ENCODE data around the gene LIG3. TPM values are rescaled to one million over a fixed set of nuclear protein-coding genes. Genes with fewer than 3 reads are reported as not detected.
"Not testable (repeated sequence)": the region's sequence is repeated elsewhere in the genome, so short reads cannot be mapped to it uniquely, and the experiment has no call there.

Gene LIG3
- total RNA-seq, 4 donors from 2014 or later: 17.7 to 23.2 (median 20.0) TPM

- DNase-seq (ENCODE audit: low spot score): no peak
- ATAC-seq (ENCODE audit: low FRiP score): no peak
- TF ChIP-seq, protein P1, sequence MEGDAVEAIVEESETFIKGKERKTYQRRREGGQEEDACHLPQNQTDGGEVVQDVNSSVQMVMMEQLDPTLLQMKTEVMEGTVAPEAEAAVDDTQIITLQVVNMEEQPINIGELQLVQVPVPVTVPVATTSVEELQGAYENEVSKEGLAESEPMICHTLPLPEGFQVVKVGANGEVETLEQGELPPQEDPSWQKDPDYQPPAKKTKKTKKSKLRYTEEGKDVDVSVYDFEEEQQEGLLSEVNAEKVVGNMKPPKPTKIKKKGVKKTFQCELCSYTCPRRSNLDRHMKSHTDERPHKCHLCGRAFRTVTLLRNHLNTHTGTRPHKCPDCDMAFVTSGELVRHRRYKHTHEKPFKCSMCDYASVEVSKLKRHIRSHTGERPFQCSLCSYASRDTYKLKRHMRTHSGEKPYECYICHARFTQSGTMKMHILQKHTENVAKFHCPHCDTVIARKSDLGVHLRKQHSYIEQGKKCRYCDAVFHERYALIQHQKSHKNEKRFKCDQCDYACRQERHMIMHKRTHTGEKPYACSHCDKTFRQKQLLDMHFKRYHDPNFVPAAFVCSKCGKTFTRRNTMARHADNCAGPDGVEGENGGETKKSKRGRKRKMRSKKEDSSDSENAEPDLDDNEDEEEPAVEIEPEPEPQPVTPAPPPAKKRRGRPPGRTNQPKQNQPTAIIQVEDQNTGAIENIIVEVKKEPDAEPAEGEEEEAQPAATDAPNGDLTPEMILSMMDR (IDR thresholded peaks at IDR 0.05): no peak
Observed at GRCh38 chr17:35023538-35023937, 43.2 kb downstream of the LIG3 start.

GRCh38 chr17:35025541-35025940 lies 45.2 kb downstream of the LIG3 start:
- ATAC-seq (ENCODE audit: low FRiP score) (no peak), DNase-seq (ENCODE audit: low spot score) (no peak)
- TF ChIP-seq, protein P1 (IDR thresholded peaks at IDR 0.05): no peak

DNA sequence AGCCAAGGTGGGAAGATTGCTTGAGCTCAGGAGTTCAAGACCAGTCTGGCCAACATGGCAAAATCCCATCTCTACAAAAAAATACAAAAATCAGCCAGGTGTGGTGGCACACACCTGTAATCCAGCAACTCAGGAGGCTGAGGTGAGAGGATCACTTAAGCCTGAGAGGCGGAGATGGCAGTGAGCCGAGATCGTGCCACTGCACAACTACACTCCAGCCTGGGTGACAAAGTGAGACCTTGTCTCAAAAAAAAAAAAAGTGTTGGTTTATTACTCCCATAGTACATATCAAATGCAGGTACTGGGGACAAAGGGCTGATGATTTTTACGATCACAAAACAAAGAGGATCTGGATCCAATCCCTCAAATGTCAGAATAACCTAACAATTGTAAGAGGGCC lies 47.8 kb downstream of the LIG3 start:
- ATAC-seq (ENCODE audit: low FRiP score); DNase-seq (ENCODE audit: low spot score): not testable (repeated sequence)

DNA sequence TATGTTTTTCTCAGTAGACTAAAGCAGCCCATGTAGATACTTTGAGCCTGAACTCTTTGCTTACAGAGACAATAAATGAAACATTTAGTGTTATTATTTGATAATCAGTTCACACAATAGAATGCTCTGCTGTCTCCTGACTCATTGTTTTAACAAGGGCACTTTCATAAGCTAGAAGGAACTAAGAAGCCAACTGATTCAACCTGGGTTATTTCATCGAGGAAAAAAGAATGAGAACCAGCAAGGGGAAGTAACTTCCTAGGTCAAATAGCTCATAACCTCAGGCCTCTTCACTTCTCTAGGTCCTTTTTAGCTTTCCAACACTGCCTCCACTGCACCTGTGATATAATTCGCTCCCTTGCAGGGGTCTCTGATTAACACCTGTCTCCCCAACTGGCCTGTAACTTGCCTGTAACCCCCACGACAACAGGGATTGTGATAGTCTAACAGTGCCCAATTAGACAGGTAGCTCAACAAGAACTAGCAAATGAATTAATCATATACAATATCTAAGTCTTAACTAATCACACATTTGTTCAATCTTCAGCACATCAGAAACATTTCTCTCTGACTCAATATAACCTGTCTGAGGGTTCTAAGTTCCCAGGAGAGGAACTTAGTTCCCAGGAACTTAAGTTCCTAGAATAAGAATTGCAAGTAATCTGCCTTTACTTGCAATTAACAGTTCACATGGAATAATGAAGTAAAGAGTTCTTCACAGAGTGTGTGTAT lies 48.4 kb downstream of the LIG3 start:
- DNase-seq (ENCODE audit: low spot score) (no peak), ATAC-seq (ENCODE audit: low FRiP score) (no peak)
- TF ChIP-seq, protein P1 (IDR thresholded peaks at IDR 0.05): no peak

- TF ChIP-seq, protein P1 (IDR thresholded peaks at IDR 0.05): no peak
- ATAC-seq (ENCODE audit: low FRiP score) (no peak), DNase-seq (ENCODE audit: low spot score) (no peak)
Observed at GRCh38 chr17:35030780-35031179, 50.5 kb downstream of the LIG3 start.

DNA sequence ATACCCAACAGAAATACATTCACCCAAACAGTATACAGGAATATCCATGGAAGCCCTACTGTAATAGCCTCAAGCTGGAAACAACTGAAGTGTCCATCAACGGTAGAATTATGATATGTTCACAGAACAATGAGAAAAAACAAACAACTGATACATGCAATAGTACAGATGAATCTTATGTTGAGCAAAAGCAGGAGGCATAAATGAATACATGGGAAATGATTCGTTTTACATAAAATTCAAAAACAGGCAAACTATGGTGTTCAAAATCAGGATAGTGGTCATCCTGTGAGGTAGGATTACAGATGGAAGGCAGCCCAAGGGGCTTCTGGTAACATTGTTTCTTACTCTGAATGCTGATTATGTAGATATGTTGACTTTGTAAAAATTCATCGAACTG lies 58.1 kb downstream of the LIG3 start:
- ATAC-seq (ENCODE audit: low FRiP score) (no peak), DNase-seq (ENCODE audit: low spot score) (no peak)
- TF ChIP-seq, protein P1 (IDR thresholded peaks at IDR 0.05): no peak

- ATAC-seq (ENCODE audit: low FRiP score) (no peak), DNase-seq (ENCODE audit: low spot score) (no peak)
- TF ChIP-seq, protein P1 (IDR thresholded peaks at IDR 0.05): no peak
Observed at GRCh38 chr17:35041390-35041789, 61.1 kb downstream of the LIG3 start.
